H9 (cell line): ENCODE measurements around the gene CD248. TPM values are rescaled to one million over a fixed set of nuclear protein-coding genes. Genes with fewer than 3 reads are reported as not detected.

Experiments
- DNase-seq: peaks from one replicate; pipeline ENCODE4 v3.0.0-alpha.2; 2017
- H2AFZ ChIP-seq: one replicate; pipeline ENCODE4 v1.6.1; 2013; ENCODE audit warnings: mild to moderate bottlenecking, low read length, control low read depth, moderate library complexity
- H2AK5ac ChIP-seq: 2 replicates; pipeline ENCODE4 v1.6.1; 2013; ENCODE audit warnings: low read length, control low read depth, mixed read lengths; ENCODE audit not compliant: insufficient read length
- H2BK120ac ChIP-seq: one replicate; pipeline ENCODE4 v1.6.1; 2013; ENCODE audit warnings: low read depth, mild to moderate bottlenecking, low read length, control low read depth, inconsistent platforms; ENCODE audit not compliant: poor library complexity, severe bottlenecking
- H2BK12ac ChIP-seq: 2 replicates; pipeline ENCODE4 v1.6.1; 2013; ENCODE audit warnings: low read length, control low read depth, mixed read lengths, low read depth; ENCODE audit not compliant: insufficient read length
- H2BK15ac ChIP-seq: 2 replicates; pipeline ENCODE4 v1.6.1; 2013; ENCODE audit warnings: low read depth, low read length, control low read depth
- H2BK20ac ChIP-seq: one replicate; pipeline ENCODE4 v1.6.1; 2013; ENCODE audit warnings: low read depth, mild to moderate bottlenecking, low read length, control low read depth, inconsistent platforms; ENCODE audit not compliant: poor library complexity, severe bottlenecking
- H2BK5ac ChIP-seq: 2 replicates; pipeline ENCODE4 v1.6.1; 2013; ENCODE audit warnings: low read length, control low read depth, mixed read lengths; ENCODE audit not compliant: insufficient read length
- H3K14ac ChIP-seq: 2 replicates; pipeline ENCODE4 v1.6.1; 2013; ENCODE audit warnings: low read length, control low read depth; ENCODE audit not compliant: insufficient read depth
- H3K18ac ChIP-seq: 2 replicates; pipeline ENCODE4 v1.6.1; 2013; ENCODE audit warnings: low read depth, mild to moderate bottlenecking, mixed read lengths, low read length, control low read depth; ENCODE audit not compliant: insufficient read length
- H3K23ac ChIP-seq: 2 replicates; pipeline ENCODE4 v1.6.1; 2013; ENCODE audit warnings: low read length, control low read depth, mixed read lengths, low read depth; ENCODE audit not compliant: insufficient read length
- H3K23me2 ChIP-seq: 2 replicates; pipeline ENCODE4 v1.6.1; 2013; ENCODE audit warnings: low read depth, mild to moderate bottlenecking, mixed read lengths, low read length, control low read depth; ENCODE audit not compliant: insufficient read length, poor library complexity, severe bottlenecking
- H3K27ac ChIP-seq: 2 replicates; pipeline ENCODE4 v1.5.1; 2013; ENCODE audit warnings: low read length, control low read depth, mixed read lengths, low read depth; ENCODE audit not compliant: insufficient read length
- H3K27me3 ChIP-seq: 2 replicates; pipeline ENCODE4 v1.6.1; 2013; ENCODE audit warnings: low read length, control low read depth, inconsistent platforms; ENCODE audit not compliant: insufficient read depth
- H3K4ac ChIP-seq: 2 replicates; pipeline ENCODE4 v1.6.1; 2013; ENCODE audit warnings: low read depth, mild to moderate bottlenecking, control low read depth, inconsistent platforms, low read length, moderate library complexity
- H3K4me1 ChIP-seq: 2 replicates; pipeline ENCODE4 v1.6.1; 2013; ENCODE audit warnings: low read length, control low read depth, inconsistent platforms; ENCODE audit not compliant: insufficient read depth
- H3K4me2 ChIP-seq: 2 replicates; pipeline ENCODE4 v1.6.1; 2013; ENCODE audit warnings: low read length, control low read depth, mixed read lengths; ENCODE audit not compliant: insufficient read length, insufficient read depth
- H3K56ac ChIP-seq: 2 replicates; pipeline ENCODE4 v1.6.1; 2013; ENCODE audit warnings: low read depth, mild to moderate bottlenecking, mixed read lengths, low read length, control low read depth; ENCODE audit not compliant: insufficient read length
- H3K79me1 ChIP-seq: 2 replicates; pipeline ENCODE4 v1.6.1; 2013; ENCODE audit warnings: low read depth, mild to moderate bottlenecking, moderate library complexity, low read length, control low read depth, inconsistent platforms; ENCODE audit not compliant: insufficient read depth, poor library complexity, severe bottlenecking
- H3K79me2 ChIP-seq: 2 replicates; pipeline ENCODE4 v1.6.1; 2013; ENCODE audit warnings: low read length, control low read depth, inconsistent platforms; ENCODE audit not compliant: insufficient read depth
- H3K9ac ChIP-seq: 2 replicates; pipeline ENCODE4 v1.6.1; 2013; ENCODE audit warnings: low read length, control low read depth, mixed read lengths; ENCODE audit not compliant: insufficient read length; ENCODE audit errors: extremely low read depth
- H3K9me3 ChIP-seq: one replicate; pipeline ENCODE4 v1.6.1; 2013; ENCODE audit warnings: low read depth, low read length, inconsistent platforms; ENCODE audit not compliant: control insufficient read depth
- H3T11ph ChIP-seq: one replicate; pipeline ENCODE4 v1.6.1; 2013; ENCODE audit warnings: mild to moderate bottlenecking, low read length, control low read depth, inconsistent platforms
- H4K20me1 ChIP-seq: one replicate; pipeline ENCODE4 v1.6.1; 2013; ENCODE audit not compliant: control insufficient read depth, insufficient read length, insufficient read depth
- H4K5ac ChIP-seq: 2 replicates; pipeline ENCODE4 v1.6.1; 2013; ENCODE audit warnings: low read depth, mild to moderate bottlenecking, mixed read lengths, low read length, control low read depth; ENCODE audit not compliant: insufficient read length
- H4K8ac ChIP-seq: replicated peaks from 2 replicates; pipeline ENCODE4 v1.6.1; 2013; ENCODE audit warnings: low read length, control low read depth, mixed read lengths, low read depth; ENCODE audit not compliant: insufficient read length
- H4K91ac ChIP-seq: 2 replicates; pipeline ENCODE4 v1.6.1; 2013; ENCODE audit warnings: low read depth, mild to moderate bottlenecking, moderate library complexity, mixed read lengths, low read length, control low read depth; ENCODE audit not compliant: insufficient read length
- H3K27ac Mint-ChIP-seq, 3 experiments: 2 replicates in 2 of 3; 3 replicates in 1 of 3; pipeline ENCODE4 v1.8.0; 2020 to 2021; ENCODE audit warnings: mixed read lengths in 3 of 3, mild to moderate bottlenecking in 1 of 3, moderate library complexity in 1 of 3
- H3K27me3 Mint-ChIP-seq: 2 replicates; pipeline ENCODE4 v1.8.0; 2021; ENCODE audit warnings: low read depth, mild to moderate bottlenecking, moderate library complexity, mixed read lengths
- H3K36me3 Mint-ChIP-seq, 3 experiments: 2 replicates in 2 of 3; 3 replicates in 1 of 3; pipeline ENCODE4 v1.8.0; 2020 to 2021; ENCODE audit warnings: low read depth in 3 of 3, mixed read lengths in 3 of 3; ENCODE audit not compliant: insufficient read depth in 1 of 3
- H3K4me1 Mint-ChIP-seq, 2 experiments: 2 replicates each; pipeline ENCODE4 v1.8.0; 2020; ENCODE audit warnings: mixed read lengths in 2 of 2
- H3K4me3 Mint-ChIP-seq, 2 experiments: 2 replicates in 1 of 2; 3 replicates in 1 of 2; pipeline ENCODE4 v1.8.0; 2020 to 2021; ENCODE audit warnings: mild to moderate bottlenecking in 2 of 2, mixed read lengths in 2 of 2, moderate library complexity in 1 of 2
- H3K9me3 Mint-ChIP-seq, 2 experiments: 2 replicates in 1 of 2; 3 replicates in 1 of 2; pipeline ENCODE4 v1.8.0; 2020; ENCODE audit warnings: mild to moderate bottlenecking in 2 of 2, mixed read lengths in 2 of 2, moderate library complexity in 1 of 2
- WGBS: extraction: QIAGEN DNeasy Blood & Tissue Kit; methylation state at CpG from one replicate; pipeline ENCODE4 v1.1.7; 2013; ENCODE audit warnings: missing lambda C conversion rate, low lambda C conversion rate, mixed read lengths; ENCODE audit not compliant: insufficient read length; ENCODE audit errors: extremely low coverage; 5-methylcytosine and 5-hydroxymethylcytosine counted together
- total RNA-seq: library from RNA; stranded (reverse); gene quantifications from 2 replicates; pipeline ENCODE4 v1.2.1, GENCODE V29; 2021
- TF ChIP-seq, protein P1 (sequence below): fragments of 200-600 bp; sonication (generic); conservative IDR thresholded peaks from 3 replicates; pipeline ENCODE4 v1.8.0; 2021; ENCODE audit warnings: antibody characterized with exemption, mild to moderate bottlenecking

The CD248 gene
- total RNA-seq, 1 experiment from 2014 or later = 1.5 TPM

DNA sequence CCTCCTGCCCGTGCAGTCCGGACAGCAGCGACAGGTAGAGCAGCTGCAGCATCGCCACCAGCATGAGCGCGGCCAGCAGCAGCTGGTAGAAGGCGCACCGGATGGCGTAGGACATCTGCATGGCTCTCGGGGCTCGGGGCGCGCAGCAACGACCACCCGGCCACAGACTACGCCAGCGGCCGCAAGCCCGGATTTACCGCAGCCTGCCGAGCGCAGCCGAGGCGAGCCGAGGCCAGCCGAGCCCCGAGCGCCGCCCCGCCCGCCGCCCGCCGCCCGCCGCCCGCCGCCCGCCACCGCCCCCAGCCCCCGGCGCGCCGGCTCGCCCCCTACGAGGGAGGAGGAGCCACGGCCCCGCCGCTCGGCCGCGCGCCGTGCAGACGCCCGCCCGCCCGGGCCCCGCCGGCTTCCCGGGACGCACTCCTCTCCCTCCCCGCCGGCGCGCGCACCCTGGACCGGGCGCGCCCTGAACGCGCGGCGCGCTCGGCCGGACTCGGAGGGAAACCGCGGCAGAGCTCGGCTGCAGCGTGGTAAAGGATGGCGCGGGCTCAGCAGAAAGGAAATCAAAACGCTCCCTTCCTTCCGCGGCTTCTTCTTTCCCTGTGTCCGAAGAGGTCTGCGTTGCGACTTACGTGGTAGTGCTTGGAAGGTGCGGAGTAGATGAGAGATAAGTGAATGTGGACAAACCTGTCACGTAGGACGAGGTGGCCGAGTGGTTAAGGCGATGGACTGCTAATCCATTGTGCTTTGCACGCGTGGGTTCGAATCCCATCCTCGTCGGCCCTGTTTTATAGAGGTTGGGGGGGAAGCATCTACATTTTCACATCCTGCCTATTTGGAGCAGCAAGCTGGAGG is 30.8 kb upstream of the CD248 start, which contains the start of gene B4GAT1:
Gene B4GAT1, minus strand, starts transcription at position 205 of the 852 bp plus-strand sequence. Its CDS starts 84 bp downstream, at position 121.
- no peak within 1 kb of the TSS for H4K91ac ChIP-seq
- no peak within 1 kb of the TSS for H3K4ac ChIP-seq
- H4K5ac ChIP-seq = no peak within 1 kb of the TSS
- DNase-seq = peak; percentile 83
- peak within 1 kb of the TSS; percentile 37 for H3K18ac ChIP-seq
- H2BK20ac ChIP-seq = no peak within 1 kb of the TSS
- H3K9me3 ChIP-seq = no peaks in the 10 kb centered on the region
- peaks cover 18% of the 10 kb centered on the region for H3K23me2 ChIP-seq
- no peak within 1 kb of the TSS for H2AFZ ChIP-seq
- peaks cover 5 to 14% (median 5%) of the 10 kb centered on the region in 3 experiments; a peak in 5 of 7 replicates for H3K36me3 Mint-ChIP-seq
- H2BK120ac ChIP-seq = no peak within 1 kb of the TSS
- H2BK5ac ChIP-seq = no peak within 1 kb of the TSS
- no peak within 1 kb of the TSS for H2BK12ac ChIP-seq
- peaks cover 3% of the 10 kb centered on the region for H4K20me1 ChIP-seq
- H3K27me3 ChIP-seq = no peaks in the 10 kb centered on the region
- no peak within 1 kb of the TSS for H2BK15ac ChIP-seq
- peaks cover 26 to 28% of the 10 kb centered on the region in 2 experiments for H3K4me1 Mint-ChIP-seq
- WGBS = no CpG with 5 or more reads among the region's 101 CpGs
- H3K27ac Mint-ChIP-seq = peak within 1 kb of the TSS; percentile 77 to 93 (median 93)
- H3K56ac ChIP-seq = no peak within 1 kb of the TSS
- H3K9me3 Mint-ChIP-seq = peaks cover 0 to 3% of the 10 kb centered on the region in 2 experiments; a peak in 4 of 5 replicates
- H4K8ac ChIP-seq = no peak within 1 kb of the TSS
- H3K27me3 Mint-ChIP-seq = peaks cover 4% of the 10 kb centered on the region
- peak within 1 kb of the TSS; percentile 67 for H3K4me2 ChIP-seq
- peak within 1 kb of the TSS; percentile 80 for H3K9ac ChIP-seq
- no peaks in the 10 kb centered on the region for H3K4me1 ChIP-seq
- H3T11ph ChIP-seq = no peak within 1 kb of the TSS
- H3K14ac ChIP-seq = peak within 1 kb of the TSS; percentile 81; the same call in 1 of the 2 replicates
- TF ChIP-seq, protein P1, sequence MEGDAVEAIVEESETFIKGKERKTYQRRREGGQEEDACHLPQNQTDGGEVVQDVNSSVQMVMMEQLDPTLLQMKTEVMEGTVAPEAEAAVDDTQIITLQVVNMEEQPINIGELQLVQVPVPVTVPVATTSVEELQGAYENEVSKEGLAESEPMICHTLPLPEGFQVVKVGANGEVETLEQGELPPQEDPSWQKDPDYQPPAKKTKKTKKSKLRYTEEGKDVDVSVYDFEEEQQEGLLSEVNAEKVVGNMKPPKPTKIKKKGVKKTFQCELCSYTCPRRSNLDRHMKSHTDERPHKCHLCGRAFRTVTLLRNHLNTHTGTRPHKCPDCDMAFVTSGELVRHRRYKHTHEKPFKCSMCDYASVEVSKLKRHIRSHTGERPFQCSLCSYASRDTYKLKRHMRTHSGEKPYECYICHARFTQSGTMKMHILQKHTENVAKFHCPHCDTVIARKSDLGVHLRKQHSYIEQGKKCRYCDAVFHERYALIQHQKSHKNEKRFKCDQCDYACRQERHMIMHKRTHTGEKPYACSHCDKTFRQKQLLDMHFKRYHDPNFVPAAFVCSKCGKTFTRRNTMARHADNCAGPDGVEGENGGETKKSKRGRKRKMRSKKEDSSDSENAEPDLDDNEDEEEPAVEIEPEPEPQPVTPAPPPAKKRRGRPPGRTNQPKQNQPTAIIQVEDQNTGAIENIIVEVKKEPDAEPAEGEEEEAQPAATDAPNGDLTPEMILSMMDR = no peak
- H3K79me2 ChIP-seq = peaks cover 2% of the 10 kb centered on the region; the same call in 1 of the 2 replicates
- no peak within 1 kb of the TSS for H3K27ac ChIP-seq
- no peak within 1 kb of the TSS for H2AK5ac ChIP-seq
- no peak within 1 kb of the TSS for H3K23ac ChIP-seq
- H3K4me3 Mint-ChIP-seq = peak within 1 kb of the TSS; percentile 95 to 98
- no peaks in the 10 kb centered on the region for H3K79me1 ChIP-seq
